ENCODE results near the gene CASTOR2. TPM values are rescaled to one million over a fixed set of nuclear protein-coding genes. Genes with fewer than 3 reads are reported as not detected.
"Not testable (repeated sequence)": the region's sequence is repeated elsewhere in the genome, so short reads cannot be mapped to it uniquely, and the experiment has no call there.

Gene CASTOR2
- total RNA-seq, 1 experiment from 2014 or later: 12.6 TPM

DNA sequence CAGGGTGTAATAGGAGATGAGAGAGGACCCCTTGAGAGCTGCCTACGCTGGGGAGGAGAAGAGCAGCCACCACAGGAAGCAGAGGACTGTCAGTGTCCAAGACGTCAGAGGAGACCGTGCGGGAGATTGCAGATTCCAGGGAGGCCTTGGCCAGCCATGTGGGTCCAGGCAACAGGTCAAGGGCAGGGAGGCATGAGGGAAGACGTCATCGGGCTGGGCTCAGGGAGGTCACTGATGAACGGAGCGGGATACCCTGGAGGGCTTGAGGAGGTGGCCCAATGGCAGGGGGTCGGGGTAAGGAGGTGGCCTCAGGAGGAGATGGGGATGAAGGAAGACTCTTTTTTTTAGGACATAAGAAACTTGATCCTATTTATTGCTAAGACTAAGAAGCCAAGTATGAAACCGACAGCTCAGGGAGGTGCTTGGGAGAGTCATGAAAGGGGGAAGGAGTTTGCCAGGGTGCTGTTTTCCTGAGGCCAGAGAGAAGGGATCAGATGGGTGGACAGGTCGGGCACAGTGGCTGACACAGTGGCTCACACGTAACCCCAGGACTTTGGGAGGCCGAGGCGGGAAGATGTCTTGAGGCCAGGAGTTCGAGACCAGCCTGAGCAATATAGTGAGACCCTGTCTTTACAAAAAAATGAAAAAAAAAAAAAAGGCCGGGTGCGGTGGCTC lies 30.5 kb downstream of the CASTOR2 start:
- not testable (repeated sequence) for DNase-seq (ENCODE audit: low spot score)

DNA sequence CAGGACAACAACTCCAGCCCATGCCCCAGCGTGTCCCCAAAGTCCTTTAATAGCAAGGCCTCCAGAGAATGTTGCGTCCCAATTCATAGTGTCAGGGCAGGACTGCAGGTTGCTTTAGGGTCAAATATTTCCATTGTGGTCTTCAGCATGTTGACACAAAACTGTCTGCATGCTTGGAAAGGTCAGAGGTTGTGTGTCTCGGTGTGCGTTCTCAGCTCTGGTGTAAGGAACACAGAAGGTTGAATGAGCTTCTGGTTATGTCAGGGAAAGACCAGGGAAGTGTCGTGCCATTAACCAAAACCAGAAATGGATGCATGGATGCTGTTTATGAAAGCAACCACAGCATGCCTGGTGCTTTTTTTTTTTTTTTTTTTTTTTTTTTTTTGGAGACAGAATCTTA lies 31.9 kb downstream of the CASTOR2 start:
- DNase-seq (ENCODE audit: low spot score): not testable (repeated sequence)

DNA sequence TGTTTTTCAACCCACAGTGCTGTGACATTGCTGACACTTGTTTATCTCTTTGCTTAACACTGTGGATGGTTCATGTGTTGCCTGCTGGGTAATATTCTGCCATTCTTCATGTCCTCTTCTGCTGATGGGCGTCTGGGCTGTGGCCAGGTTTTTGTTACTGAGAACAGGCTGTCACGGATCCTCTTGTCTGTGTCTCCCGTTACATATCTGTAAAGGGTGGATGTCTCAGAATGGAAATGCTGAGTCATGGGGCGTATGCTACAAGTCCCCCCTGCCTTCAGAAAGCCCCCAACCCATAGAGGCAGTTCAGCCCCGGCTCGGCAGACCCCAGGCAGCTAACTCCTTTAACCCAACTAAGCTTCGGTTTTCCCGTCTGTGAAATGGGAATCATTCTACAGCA lies 33.3 kb downstream of the CASTOR2 start:
- not testable (repeated sequence) for DNase-seq (ENCODE audit: low spot score)

DNA sequence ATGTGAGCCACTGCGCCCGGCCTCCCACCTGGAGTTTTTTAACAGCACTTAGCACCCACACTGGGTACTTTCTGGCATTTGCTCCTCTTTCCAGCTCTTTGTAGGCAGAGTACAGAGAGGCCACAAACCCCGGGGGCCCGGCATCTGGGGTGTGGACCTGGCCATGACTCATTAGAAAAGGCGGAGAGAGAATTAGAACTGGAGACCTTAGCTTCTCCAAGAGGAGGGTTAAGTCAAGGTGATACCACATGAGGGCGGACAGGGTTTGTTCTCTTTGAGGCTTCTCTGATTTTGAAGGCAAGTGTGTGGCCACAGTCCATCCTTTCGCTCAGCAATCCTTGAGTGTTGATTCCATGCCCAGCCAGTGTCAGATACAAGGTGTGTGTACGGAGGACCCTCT lies 36.9 kb downstream of the CASTOR2 start:
- peak; percentile 40 for DNase-seq (ENCODE audit: low spot score)

DNA sequence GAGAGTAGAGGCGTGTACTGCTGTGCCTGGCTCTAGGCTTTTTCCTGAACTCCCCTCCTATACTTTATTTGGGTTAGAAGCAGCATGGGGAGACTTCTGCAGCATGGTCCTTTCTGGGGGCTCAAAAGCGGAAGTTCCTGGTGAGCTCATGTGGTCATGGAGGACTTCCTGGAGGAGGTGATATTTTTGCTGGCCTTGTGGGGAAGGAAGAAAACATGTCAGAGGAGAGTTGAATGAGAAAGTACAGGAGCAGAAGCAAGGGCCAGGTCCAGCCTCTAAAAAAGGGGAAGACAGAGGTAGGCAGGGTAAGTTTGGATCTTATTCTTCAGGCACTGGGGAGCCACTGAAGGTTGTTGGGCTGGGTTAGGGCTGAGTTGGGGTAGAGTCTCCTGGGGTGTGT lies 45.5 kb downstream of the CASTOR2 start:
- no peak for DNase-seq (ENCODE audit: low spot score)

DNA sequence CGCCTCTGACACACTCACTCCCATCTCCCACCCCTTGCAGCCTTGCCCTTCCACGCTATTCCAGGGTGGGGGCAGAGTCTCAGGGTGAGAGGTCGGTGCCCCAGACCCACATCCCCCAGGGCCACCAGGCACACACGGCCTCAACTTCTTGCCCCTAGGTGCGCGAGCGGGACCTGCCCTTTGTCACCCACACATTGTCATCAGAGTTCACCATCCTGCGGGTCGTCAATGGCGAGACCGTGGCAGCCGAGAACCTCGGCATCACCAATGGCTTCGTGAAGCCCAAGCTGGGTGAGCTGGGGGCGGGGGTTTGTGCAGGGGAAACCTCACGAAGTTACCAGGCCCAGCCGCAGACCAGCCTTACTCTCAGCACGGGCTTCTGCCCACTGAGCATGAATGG lies 53.3 kb downstream of the CASTOR2 start:
- no peak for DNase-seq (ENCODE audit: low spot score)

DNA sequence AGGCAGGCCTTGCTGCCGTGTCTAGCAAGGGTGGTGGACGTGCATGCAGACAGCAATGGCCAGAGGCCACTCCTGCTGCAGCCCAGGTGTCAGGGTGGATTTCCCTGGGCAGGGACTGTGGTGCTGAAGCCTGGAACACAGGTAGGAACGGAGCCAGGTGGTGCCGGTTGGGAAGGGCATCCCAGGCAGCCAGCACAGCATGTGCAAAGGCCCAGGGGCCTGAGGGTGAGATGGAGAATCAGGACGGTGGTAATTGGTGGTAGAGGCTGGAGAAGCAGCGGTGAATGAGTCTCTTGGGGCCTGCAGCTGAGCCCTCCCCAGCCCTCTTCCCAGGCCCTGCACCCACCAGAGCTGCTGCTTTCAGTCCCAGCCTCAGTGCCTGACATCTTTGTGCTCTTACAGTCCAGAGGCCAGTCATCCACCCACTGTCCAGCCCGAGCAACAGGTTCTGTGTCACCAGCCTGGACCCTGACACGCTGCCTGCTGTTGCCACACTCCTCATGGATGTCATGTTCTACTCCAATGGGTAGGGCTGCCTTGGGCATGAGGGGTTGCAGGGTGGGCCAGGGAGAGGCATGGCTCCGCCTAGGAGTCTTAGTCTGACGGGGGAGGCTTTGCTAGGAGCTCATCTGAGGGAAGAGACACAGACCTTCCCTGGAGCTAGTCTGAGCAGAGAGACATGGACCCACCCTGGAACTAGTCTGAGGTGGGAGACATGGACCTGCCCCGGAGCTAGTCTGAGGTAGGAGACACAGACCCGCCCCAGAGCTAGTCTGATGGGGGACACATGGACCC lies 54.3 kb downstream of the CASTOR2 start:
- no peak for DNase-seq (ENCODE audit: low spot score)

DNA sequence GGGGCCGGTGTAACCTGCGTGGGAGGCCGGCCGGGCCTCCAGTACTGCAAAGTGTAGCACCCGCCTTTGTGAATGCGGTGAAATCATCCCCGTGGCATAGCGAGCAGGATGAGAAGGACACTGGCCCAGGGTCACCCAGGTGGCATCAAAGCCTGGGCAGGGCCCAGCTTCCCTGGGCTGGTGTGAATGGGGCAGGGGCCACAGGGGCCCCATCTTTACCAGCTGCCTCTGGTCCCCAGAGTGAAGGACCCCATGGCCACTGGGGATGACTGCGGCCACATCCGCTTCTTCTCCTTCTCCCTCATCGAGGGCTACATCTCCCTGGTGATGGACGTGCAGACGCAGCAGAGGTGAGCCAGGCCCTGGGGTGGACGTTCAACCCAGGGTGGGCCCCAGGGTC lies 55.3 kb downstream of the CASTOR2 start:
- no peak for DNase-seq (ENCODE audit: low spot score)

DNA sequence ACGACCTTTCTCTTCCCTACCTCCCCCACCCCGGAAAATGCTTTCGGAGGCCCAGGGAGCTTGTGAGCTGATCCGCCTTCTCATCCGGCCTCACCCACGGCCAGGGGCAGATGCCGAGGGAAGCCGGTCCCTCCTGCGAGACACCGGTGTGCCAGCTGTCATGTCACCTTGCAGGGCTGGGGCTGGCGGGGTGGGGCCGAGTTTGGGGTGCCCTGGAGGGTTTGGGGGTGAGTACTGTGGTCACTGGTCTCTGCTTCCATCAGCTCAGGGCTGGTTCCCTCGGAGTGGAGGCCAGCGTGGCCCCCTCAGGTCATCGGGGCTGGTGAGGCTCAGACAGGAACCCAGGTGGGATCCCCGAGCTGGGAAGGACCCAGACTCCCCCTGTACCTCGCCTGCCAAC lies 60.4 kb downstream of the CASTOR2 start:
- no peak for DNase-seq (ENCODE audit: low spot score)

DNA sequence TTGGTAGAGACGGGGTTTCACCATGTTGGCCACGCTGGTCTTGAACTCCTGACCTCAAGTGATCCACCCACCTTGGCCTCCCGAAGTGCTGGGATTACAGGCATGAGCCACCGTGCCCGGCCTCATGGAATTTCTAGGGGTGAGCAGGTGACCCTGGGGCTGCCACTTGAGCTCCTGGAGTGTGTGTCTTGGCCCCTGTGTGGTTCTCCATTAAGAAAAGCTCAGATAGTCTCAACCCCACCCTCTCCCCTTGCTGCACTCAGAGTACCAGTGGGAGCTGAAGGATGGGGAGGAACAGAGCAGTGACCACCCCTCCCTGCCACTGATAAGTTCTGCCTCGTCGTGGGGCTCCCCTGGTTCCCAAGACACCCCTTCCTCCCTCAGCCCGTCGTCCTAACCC lies 63.8 kb downstream of the CASTOR2 start:
- no peak for DNase-seq (ENCODE audit: low spot score)

DNA sequence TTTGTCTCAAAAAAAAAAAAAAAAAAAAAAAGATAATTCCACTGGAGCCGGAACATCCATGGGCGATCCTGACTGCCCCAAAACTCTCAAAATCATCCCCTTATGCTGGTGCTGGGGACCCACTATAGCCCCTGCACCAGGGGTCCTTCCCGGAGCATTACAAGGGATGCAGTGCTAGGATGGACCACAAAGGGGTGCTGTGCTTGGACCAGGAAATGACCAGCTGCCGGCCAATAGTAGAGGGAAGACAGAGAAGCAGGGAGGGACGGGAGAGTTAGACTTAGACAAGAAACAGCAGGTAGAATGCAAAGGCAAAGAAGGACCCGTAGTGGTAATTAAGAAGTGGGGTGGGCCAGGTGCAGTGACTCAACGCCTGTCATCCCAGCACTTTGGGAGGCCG lies 68.6 kb downstream of the CASTOR2 start:
- DNase-seq (ENCODE audit: low spot score): no peak

DNA sequence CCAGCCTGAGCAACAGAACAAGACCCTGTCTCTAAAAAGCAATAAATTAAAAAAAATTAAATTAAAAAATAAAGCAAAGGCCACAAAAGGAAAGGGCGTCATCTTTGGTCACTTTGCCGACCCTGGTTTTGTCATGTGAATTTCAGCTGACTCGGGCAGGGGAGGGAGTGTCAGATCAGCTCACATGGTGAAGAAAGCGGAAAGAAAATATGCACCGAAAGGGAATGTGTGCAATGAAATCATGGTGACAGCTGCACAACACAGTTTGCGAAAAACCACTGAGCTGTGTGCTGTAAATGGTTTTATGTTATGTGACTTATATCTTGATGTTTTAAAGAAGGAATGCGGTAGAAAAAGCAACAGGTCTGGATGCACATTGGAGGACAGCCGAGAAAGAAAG lies 69.3 kb downstream of the CASTOR2 start:
- no peak for DNase-seq (ENCODE audit: low spot score)

DNA sequence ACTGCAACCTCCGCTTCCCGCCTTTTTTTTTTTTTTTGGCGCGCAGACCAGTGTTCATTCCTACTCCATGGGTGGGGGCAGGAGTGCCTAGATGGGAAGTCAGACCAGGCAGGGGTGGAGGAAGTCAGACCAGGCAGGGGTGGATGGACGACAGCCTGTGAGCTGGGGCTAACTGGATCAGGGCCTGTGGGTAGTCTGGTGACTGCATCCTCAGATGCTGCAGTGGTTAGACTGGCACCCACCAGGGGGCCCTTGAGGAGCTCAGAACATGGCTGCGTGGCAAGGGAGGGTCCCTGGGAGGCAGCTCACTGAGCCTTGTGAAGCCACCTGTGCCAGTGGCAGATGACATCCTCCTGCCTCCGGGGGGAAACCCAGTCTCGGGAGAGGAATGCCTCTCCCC lies 74.0 kb downstream of the CASTOR2 start:
- DNase-seq (ENCODE audit: low spot score): peak; percentile 23

DNA sequence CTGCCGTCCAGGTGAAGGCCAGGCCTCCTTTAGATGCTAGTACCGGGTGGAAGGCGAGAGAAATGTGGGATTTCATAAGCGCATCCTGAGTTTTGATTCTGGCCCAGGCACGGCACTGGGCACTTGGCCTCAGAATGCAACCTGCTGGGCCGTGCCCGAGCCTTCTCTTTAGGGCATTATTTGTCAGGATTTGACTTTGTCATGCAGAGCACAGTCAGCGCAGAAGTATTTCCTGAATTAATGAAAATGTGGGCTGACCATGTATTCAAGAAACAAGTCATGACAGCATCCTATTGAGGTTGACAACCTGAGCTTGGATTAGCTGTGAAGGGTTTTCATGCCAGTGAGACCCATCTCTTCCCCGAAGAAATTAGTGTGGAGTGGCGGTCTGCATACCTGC lies 74.7 kb downstream of the CASTOR2 start:
- peak; percentile 60 for DNase-seq (ENCODE audit: low spot score)

DNA sequence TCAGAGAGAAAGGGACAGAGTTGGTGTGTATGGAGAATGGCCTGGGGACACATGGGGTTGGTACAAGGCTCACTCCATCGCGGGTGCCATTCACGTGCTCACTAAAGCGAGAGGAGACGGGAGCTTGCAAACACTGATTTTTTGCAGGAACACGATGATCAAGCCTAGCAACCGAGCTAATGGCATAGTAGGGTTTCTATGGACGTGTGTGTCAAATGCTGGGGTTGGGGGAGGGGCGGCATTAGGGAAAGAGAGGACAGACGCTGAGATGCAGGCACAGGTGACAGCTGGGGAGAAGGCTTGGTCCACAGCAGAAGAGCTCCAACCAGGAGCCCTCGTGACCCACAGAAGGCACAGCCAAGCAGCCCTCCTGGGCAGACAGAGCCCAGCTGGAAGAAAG lies 75.2 kb downstream of the CASTOR2 start:
- no peak for DNase-seq (ENCODE audit: low spot score)

DNA sequence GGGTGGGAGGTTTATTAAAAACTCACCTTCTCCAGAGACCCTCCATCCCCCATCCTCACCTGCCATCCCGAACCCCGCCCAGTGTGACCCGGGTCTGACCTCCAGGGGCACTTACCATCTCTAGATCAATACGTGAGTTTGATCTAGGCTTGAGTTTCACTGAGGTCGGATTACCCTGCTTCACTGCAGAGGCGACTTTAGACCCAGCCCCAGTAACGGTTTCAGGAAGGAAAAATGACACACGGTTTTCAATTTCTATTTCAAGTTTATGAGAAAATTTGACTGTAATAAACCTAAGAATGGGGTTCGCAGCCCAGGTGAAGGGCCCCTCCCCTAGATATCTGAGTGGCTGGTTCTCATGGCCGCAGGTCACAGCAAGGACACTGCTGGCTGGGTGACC lies 76.0 kb downstream of the CASTOR2 start:
- DNase-seq (ENCODE audit: low spot score): no peak

DNA sequence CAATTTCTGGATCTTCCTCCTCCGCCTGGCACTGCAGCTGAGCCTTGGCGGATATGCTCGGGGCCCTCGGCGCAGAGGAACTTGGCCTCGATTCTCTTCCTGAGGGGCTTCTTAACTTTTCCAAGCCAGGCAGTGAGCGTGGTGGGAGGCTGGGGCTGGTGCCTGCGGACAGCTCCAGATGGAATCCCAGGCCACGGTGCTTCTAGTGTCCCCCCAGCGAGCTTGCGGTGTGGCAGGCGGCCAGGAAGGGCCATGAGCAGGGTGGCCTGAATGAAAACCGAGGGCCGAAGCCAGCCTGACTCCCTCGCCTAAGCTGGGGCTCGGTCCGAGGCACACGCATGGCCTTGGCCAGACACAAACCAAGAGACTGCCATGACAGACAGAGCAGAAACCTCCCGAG lies 77.8 kb downstream of the CASTOR2 start:
- DNase-seq (ENCODE audit: low spot score): no peak

DNA sequence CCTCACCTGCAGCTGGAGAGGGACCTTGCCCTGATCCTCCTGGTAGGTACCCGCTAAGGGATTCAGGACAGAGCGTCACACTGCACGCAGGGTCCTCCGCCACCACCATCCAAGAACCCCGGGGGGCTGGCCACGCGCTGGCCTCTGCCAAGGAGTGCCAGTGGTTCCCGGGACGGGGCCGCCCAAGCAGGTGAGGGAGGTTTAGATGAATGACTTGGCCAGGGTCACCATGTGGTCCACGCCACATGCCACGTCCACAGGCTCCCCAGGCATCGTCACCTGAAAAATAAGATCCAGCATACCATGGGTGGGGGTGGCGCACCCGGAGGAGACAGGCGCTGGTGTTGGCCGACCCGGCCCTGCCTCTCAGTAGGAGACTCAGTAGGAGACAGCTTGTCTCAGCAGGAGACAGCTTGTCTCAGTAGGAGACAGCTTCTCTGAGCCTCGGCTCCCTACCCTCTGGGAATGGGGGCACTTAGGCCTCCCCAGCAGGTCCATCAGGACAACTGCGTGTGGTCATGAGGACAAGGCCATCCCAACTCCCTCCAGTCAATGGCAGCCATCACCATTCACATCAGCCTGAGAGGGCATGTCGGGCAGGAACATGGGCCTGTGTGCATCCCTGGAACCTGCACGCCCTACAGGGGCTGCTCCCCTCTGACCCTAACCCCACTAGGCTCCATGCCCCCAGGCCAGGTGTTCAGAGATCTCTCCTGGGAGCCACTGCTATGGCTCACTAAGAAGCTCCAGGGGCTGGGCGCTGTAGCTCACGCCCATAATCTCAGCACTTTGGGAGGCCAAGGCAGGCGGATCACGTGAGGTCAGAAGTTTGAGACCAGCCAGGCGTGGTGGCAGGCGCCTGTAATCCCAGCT lies 78.6 kb downstream of the CASTOR2 start:
- no peak for DNase-seq (ENCODE audit: low spot score)

DNA sequence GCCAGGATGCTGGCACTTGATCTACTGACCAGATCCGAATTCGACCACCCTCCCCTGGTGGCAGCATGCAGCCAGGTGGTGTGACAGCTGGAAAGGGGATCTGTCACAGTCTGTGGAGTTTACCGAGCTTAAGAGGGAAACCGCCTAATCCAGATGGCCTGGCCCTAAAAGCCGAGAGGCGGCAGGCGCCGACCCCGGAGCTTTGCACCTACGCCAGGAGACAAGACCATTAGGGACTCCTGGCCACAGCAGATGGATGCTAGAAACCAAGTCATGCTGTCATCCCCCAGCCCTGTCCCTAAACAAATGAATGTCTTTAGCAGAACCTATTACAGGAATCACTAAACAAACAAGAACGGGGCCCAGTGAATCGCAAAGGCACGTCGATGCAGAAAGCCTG lies 81.4 kb downstream of the CASTOR2 start:
- no peak for DNase-seq (ENCODE audit: low spot score)

DNA sequence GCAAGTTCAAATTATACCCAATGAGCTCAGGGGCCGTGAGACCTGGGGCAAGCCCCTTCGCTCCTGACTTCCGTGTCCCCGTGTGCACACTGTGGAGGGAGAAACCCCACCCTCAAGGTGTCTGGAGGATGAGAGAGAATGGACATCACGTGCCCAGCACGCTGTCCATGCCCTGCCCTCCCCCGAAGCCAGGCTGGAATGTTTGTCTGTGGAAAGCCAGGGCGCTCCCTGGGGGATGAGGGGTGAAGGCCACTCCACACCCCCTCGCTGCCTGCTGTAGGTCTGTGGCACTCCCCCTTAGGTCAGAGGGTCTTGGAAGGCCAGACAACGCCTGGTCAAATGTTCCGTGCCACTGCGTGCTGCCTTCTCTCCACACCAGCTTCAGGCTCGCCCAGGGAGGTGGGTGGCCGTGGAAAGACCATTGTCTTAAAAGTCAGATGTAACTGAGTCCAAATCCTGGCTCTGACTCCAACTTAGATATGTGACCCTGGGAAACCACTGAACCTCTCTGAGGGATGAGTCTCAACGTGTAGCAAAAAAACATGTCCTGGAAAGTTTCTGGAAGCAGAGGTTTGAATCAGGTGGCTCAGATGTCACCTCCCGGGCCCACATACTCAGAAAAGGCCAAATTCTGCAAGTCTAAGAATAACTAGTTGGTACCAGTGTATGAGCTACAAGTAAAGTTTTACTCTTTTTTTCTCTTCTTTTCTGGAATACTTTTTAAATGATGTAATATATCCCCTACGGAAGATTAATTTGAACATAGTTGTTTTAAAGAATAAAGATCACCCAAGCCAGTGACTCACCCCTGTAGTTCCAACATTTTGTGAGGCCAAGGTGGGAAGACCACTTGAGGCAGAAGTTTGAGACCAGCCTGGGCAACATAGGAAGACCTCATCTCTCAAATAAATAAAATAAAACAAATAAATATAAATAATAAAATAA lies 84.2 kb downstream of the CASTOR2 start:
- DNase-seq (ENCODE audit: low spot score): no peak

DNA sequence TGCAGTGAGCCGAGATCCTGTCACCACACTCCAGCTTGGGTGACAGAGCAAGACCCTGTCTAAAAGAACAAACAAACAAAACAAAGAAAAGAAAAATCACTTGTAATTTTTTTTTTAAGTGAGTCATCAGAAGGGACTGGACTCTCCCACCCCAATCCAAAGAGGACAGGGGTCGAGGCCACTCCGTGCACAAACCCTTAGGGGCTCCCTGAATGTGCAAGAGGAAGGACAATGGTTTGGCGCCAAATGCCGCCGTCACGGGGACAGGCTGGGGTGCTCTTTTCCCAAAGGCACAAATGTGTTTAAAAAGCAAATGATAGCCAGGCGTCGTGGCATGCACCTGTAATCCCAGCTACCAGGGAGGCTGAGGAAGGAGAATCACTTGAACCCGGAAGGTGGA lies 85.3 kb downstream of the CASTOR2 start:
- DNase-seq (ENCODE audit: low spot score): no peak
